Measurements from ENCODE around the gene MOB3B.

GRCh38 chr9:27278374-27278773 lies 251.2 kb downstream of the MOB3B start:
- TF ChIP-seq, protein P1, sequence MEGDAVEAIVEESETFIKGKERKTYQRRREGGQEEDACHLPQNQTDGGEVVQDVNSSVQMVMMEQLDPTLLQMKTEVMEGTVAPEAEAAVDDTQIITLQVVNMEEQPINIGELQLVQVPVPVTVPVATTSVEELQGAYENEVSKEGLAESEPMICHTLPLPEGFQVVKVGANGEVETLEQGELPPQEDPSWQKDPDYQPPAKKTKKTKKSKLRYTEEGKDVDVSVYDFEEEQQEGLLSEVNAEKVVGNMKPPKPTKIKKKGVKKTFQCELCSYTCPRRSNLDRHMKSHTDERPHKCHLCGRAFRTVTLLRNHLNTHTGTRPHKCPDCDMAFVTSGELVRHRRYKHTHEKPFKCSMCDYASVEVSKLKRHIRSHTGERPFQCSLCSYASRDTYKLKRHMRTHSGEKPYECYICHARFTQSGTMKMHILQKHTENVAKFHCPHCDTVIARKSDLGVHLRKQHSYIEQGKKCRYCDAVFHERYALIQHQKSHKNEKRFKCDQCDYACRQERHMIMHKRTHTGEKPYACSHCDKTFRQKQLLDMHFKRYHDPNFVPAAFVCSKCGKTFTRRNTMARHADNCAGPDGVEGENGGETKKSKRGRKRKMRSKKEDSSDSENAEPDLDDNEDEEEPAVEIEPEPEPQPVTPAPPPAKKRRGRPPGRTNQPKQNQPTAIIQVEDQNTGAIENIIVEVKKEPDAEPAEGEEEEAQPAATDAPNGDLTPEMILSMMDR (IDR thresholded peaks at IDR 0.05) = no peak
- no peak for TF ChIP-seq EZH2 (IDR thresholded peaks at IDR 0.05)
